IPS-18a (cell line): Measurements from ENCODE around the gene HLA-DQB1.

ENCODE experiments used
- H3K27ac ChIP-seq: one replicate; pipeline ENCODE4 v1.5.1; 2013; ENCODE audit warnings: low read length
- H3K27me3 ChIP-seq: one replicate; pipeline ENCODE4 v1.6.1; 2013; ENCODE audit warnings: mild to moderate bottlenecking, low read length; ENCODE audit not compliant: control insufficient read depth, insufficient read depth
- H3K36me3 ChIP-seq: one replicate; pipeline ENCODE4 v1.6.1; 2013; ENCODE audit warnings: low read depth, low read length; ENCODE audit not compliant: control insufficient read depth
- H3K4me1 ChIP-seq: one replicate; pipeline ENCODE4 v1.6.1; 2013; ENCODE audit warnings: low read depth, low read length; ENCODE audit not compliant: control insufficient read depth
- H3K4me3 ChIP-seq: one replicate; pipeline ENCODE4 v1.5.1; 2013; ENCODE audit warnings: low read length
- H3K9ac ChIP-seq: one replicate; pipeline ENCODE4 v1.6.1; 2013; ENCODE audit warnings: mild to moderate bottlenecking, low read length, moderate library complexity
- H3K9me3 ChIP-seq: one replicate; pipeline ENCODE4 v1.6.1; 2013; ENCODE audit warnings: low read depth, low read length; ENCODE audit not compliant: control insufficient read depth

HLA-DQB1 gene

DNA sequence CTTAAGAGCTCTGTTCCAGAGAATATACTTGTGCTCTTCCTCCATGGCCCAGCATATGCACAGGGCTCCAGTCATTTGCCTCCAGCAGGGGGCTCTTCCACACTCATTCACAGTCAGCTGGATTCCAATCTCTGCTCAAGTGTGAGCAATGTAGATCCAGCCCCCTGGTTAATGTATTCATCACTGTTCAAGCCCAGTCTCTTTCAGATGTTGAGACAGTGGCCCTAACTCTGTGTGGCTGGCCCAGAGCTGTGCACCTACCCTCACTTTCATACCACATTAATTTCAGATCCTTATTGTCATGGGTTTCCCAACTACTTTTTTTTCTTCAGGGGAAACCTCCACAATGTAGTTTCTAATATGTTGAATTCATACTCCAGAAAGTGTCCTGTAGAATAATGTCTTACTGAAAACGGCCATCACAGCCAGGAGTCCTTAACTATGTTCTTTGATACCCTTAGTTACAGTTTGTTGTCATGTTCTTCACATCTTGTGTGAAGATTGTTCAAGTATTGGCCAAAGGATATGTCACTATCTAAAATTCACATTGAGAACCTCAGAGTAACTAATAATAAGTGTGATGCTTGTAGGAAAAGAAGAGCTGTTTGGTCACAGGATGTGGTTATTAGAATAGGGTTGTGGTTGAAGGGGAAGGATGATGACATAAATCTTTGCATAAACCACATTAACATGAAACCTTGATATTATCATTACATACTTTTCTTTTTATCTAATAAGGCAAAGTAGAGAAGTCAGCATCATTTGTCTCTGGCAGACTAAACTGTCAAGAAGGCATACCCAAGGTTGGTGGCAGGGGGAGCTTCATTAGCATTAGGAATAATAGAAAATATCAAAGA is 43.7 kb downstream of the HLA-DQB1 start:
- Histone ChIP-seq H3K27me3 (no peaks in the 10 kb centered on the region), H3K27ac (no peak overlapping the region), H3K9ac (no peak overlapping the region), H3K9me3 (no peaks in the 10 kb centered on the region), H3K4me1 (no peaks in the 10 kb centered on the region), H3K4me3 (no peak overlapping the region), H3K36me3 (no peaks in the 10 kb centered on the region)

DNA sequence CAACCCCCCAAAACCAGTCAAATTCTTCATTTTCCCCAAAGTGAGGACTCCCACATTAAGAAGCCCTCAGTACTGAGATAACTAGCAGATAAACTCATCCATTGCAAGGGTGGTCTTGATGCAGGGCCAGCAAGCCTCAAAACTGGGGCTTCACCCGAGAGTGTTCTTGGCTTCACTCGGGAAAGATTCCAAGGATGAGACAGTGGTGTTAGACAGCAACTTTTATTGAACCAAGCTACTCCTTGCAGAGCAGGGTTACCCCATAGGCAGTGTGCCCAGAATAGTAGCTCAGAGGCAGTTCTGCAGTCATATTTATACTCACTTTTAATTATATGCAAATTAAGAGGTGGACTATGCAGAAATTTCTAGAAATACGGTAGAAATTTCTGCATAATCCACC is 45.1 kb downstream of the HLA-DQB1 start:
- Histone ChIP-seq H3K27me3 (no peaks in the 10 kb centered on the region), H3K36me3 (no peaks in the 10 kb centered on the region), H3K4me1 (no peaks in the 10 kb centered on the region), H3K9me3 (no peaks in the 10 kb centered on the region), H3K4me3 (no peak overlapping the region), H3K9ac (no peak overlapping the region), H3K27ac (no peak overlapping the region)

DNA sequence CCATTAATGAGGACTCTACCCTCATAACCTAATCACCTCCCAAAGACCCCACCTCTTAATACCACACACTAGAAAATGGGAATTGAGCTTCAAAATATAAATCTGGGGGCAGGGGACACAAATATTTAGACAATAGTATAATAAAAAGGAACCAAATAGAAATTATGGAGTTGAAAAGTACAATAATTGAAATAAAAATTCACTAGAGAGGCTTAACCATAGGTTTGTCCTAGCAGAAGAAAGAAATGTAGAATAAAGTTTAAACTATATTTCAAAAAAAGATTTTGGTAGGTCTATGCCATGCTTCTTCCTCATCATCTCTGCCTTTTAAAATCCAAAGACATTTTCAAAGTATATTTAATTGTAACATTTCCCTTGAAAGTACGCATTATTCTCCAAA is 48.7 kb downstream of the HLA-DQB1 start:
- Histone ChIP-seq H3K27ac (no peak overlapping the region), H3K36me3 (no peaks in the 10 kb centered on the region), H3K27me3 (no peaks in the 10 kb centered on the region), H3K4me3 (no peak overlapping the region), H3K9ac (no peak overlapping the region), H3K4me1 (no peaks in the 10 kb centered on the region), H3K9me3 (no peaks in the 10 kb centered on the region)

DNA sequence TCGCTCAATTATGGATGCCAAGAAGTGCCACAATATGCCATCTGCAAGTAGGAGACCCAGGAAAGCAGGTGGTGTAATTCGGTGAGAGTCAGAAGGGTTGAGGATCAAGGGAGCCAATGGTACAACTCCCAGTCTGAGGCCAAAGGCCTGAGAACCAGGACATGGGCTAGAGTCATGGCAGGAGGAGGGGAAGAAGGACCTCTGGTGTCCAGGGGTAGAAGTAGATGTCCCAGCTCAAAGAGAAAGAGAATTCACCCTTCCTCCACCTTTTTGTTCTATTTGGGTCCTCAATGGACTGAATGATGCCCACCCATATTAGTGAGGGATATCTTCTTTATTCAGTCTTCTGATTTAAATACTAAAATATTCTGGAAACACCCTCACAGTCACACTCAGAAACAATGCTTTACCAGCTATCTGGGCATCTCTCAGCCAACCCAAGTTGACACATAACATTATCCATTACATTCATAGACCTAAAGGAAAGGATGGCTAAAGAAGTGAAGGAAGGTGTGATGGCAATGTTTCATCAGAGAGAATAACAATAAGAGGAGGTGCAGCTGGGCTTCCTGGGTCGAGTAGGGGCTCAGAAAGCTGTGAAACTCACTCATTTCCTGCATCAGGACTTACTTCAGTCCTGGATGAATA is 50.4 kb downstream of the HLA-DQB1 start:
- H3K4me3 ChIP-seq = no peak overlapping the region
- H3K27ac ChIP-seq = no peak overlapping the region
- H3K4me1 ChIP-seq = no peaks in the 10 kb centered on the region
- no peak overlapping the region for H3K9ac ChIP-seq
- no peaks in the 10 kb centered on the region for H3K9me3 ChIP-seq
- H3K36me3 ChIP-seq = no peaks in the 10 kb centered on the region
- no peaks in the 10 kb centered on the region for H3K27me3 ChIP-seq

DNA sequence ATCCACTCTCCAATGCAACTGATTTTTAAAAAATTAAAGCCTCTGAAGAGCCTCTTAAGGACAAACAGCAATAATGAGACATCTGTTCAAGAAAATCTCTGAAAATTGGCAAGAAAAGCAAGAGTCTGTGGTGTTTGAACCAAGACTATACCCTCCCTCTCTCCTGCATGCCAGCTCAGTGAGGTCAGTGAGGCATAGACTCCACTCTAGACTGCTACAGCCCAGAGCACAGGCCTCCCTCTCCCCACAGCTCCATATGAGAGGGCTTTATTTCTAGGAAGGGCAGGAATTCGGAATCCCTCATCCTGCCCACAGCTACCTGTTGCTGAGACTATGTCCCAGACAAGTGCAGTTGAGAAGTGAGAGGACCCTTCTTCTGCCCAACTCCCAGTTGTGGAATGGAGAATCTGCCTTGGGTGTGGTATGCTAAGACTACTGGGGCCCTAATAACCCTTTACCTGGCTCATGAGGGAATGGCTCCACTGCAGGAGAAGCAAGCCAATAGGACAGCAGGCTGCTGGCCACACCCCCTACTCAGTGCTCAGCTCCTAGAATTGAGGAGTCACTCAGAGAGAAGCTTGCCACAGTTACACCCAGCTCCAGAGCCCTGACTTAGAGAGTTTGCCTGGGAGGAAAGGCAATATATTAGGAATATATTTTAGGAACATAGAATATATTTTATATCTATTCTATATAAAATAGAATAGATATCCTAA is 51.9 kb downstream of the HLA-DQB1 start:
- Histone ChIP-seq H3K4me1 (peaks cover 4% of the 10 kb centered on the region), H3K9me3 (no peaks in the 10 kb centered on the region)

DNA sequence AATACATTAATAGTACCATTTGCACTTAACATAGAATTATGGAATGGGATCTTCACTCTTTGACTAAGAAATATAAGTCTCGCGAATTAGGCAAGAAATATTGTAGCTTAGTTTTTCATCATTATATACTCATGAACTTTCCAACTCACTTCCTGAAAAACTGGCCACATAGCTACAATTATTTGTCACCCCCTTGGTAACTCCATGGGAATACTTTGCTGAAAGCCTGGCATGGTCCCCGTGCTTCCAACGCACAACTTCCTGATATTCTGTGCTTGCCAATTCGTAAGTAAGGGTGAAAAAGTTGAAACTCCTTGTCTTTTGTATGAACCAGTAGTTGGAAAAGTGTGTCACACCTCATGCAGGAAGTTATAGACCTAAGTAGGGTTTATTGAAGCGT is 53.0 kb downstream of the HLA-DQB1 start:
- Histone ChIP-seq H3K4me3 (no peak overlapping the region), H3K27ac (no peak overlapping the region), H3K4me1 (peaks cover 7% of the 10 kb centered on the region), H3K9ac (no peak overlapping the region), H3K36me3 (no peaks in the 10 kb centered on the region), H3K9me3 (no peaks in the 10 kb centered on the region), H3K27me3 (no peaks in the 10 kb centered on the region)

More for the DNA sequence above, 51.9 kb downstream of the HLA-DQB1 start:
- no peak overlapping the region for H3K9ac ChIP-seq
- H3K36me3 ChIP-seq = no peaks in the 10 kb centered on the region
- no peak overlapping the region for H3K27ac ChIP-seq
- H3K27me3 ChIP-seq = no peaks in the 10 kb centered on the region
- no peak overlapping the region for H3K4me3 ChIP-seq

DNA sequence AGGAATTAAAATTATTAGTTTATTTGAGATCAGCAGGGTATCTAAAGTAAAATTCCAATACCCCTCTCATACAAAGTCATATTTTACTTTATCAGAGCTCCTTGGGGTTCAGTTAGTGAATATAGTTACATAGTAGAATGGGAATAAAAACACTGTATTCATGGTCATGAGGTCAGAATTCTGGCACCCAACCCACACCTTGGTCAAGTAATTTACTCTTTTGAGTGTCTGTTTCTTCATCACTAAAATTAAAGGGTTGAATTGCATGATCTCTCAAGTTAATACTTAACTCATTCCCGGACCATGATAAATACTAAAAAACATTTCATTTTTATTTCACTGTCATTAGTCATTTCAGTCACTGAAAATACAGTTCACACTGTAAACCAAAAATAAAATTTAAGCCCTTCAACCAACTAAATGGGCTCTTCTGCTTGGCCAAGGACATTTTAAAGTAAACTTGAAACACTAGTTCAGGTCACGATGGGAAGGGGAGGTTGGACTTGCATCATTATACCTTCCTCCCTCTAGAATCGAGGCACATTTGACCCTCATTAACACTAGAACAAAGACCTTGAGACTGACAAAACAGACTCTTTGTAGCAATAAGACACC is 55.7 kb downstream of the HLA-DQB1 start:
- Histone ChIP-seq H3K27ac (no peak overlapping the region), H3K9ac (no peak overlapping the region), H3K4me1 (peaks cover 7% of the 10 kb centered on the region), H3K4me3 (no peak overlapping the region), H3K9me3 (no peaks in the 10 kb centered on the region), H3K27me3 (no peaks in the 10 kb centered on the region), H3K36me3 (no peaks in the 10 kb centered on the region)

DNA sequence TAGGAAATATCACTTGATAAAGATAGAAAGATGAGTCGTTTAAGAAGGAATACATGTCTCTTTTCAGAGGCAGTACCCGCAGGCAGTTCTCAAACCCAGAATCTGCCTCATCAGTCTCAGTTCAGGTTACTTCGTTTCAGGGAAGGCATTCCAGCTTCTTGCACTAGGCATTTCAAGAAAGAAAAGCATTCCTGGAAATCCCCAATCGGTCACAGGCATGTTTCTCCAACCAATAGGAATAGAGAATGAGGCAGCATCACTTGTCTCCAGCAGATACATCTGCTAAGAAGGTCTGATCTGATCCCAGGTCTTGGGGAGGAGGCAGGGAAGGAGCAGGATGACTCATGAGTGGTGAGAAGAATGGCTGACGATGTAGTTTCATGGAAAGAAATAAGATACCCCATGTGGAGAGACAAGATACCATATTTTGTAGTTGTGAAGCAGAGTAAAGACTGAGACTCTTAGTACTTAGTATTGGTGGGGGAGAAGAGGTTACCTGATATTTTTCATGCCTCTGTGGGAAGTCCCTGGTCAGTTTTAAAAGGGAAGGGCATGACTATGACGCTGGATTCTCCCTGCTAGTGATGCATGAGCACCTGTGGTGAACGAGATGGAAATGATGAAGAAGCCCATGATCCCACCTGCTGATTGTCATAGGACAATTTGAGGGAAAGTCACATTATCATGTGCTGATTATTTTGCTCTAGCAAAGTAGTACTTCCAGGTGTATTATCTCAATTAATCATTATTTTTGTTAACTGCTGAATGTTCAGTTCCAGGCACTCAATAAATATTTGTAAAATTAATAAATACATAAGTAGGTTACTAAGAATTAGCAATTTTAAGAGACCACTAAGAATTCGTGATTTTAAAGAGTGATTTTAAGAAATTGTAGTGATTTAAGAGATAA is 56.5 kb downstream of the HLA-DQB1 start:
- Histone ChIP-seq H3K9ac (no peak overlapping the region), H3K27me3 (no peaks in the 10 kb centered on the region), H3K27ac (peak overlapping the region; percentile 68), H3K4me1 (peaks cover 7% of the 10 kb centered on the region), H3K9me3 (no peaks in the 10 kb centered on the region), H3K4me3 (peak overlapping the region; percentile 48), H3K36me3 (no peaks in the 10 kb centered on the region)
